HEK293 (cell line): ENCODE data around the gene CFAP69.

ENCODE experiments used
- CTCF ChIP-seq: fragments of 450-650 bp; formaldehyde crosslinking; IDR thresholded peaks from 2 replicates; pipeline ENCODE4 v1.5.1; 2016; ENCODE audit warnings: missing biosample characterization, missing genetic modification characterization
- KLF1 ChIP-seq: fragments of 450-650 bp; formaldehyde crosslinking; IDR thresholded peaks from 2 replicates; pipeline ENCODE4 v1.5.1; 2016; ENCODE audit warnings: missing biosample characterization, missing genetic modification characterization
- PBX3 ChIP-seq: sonication (generic); formaldehyde crosslinking; IDR thresholded peaks from 2 replicates; pipeline ENCODE4 v1.8.1; 2022; ENCODE audit warnings: mild to moderate bottlenecking, moderate library complexity, missing genetic modification reagents
- YY1 ChIP-seq: fragments of 450-650 bp; formaldehyde crosslinking; IDR thresholded peaks from 2 replicates; pipeline ENCODE4 v1.5.1; 2018; ENCODE audit warnings: missing biosample characterization, missing genetic modification characterization
- ZBTB17 ChIP-seq: fragments of 450-650 bp; formaldehyde crosslinking; IDR thresholded peaks from 2 replicates; pipeline ENCODE4 v1.5.1; 2016; ENCODE audit warnings: missing biosample characterization, missing genetic modification characterization
- ZBTB49 ChIP-seq: fragments of 450-650 bp; formaldehyde crosslinking; IDR thresholded peaks from 2 replicates; pipeline ENCODE4 v1.5.1; 2016; ENCODE audit warnings: missing biosample characterization, missing genetic modification characterization, low read depth
- ZNF292 ChIP-seq: fragments of 450-650 bp; formaldehyde crosslinking; IDR thresholded peaks from 2 replicates; pipeline ENCODE4 v1.5.1; 2016; ENCODE audit warnings: low read depth, missing biosample characterization, missing genetic modification characterization, borderline replicate concordance
- ZNF654 ChIP-seq: fragments of 450-650 bp; formaldehyde crosslinking; IDR thresholded peaks from 2 replicates; pipeline ENCODE4 v1.5.1; 2016; ENCODE audit warnings: low read depth, missing biosample characterization, missing genetic modification characterization

GRCh38 chr7:90216080-90216674, 28.8 kb upstream of the CFAP69 start:
- TF ChIP-seq ZNF654 (no peak), ZNF292 (tag by site-specific recombination) (no peak), CTCF (no peak), YY1 (tag by site-specific recombination) (no peak), ZBTB17 (tag by site-specific recombination) (no peak), KLF1 (tag by site-specific recombination) (no peak), ZBTB49 (tag by site-specific recombination) (no peak), PBX3 (CRISPR knock-in tag) (no peak)
